Activated gamma-delta T cell (primary cell): ENCODE results near the gene LRRC1.

Source experiments
- DNase-seq: peaks from one replicate; lab custom pipeline; 2025; lab: John Stamatoyannopoulos, UW

The LRRC1 gene

GRCh38 chr6:53961679-53962370 lies 167.0 kb downstream of the LRRC1 start:
- no peak for DNase-seq

GRCh38 chr6:53962646-53963045 lies 167.8 kb downstream of the LRRC1 start:
- no peak for DNase-seq

GRCh38 chr6:53967415-53967814 lies 172.6 kb downstream of the LRRC1 start:
- no peak for DNase-seq
